Lower leg skin (tissue), 3 donors: ENCODE measurements around the gene NECTIN1.

ENCODE experiments used
- POLR2A ChIP-seq, 2 donors: fragments of 450-650 bp; IDR thresholded peaks; one replicate each; pipeline ENCODE4 v1.6.1; 2016 to 2017; ENCODE audit warnings: antibody characterized with exemption in 2 of 2, mild to moderate bottlenecking in 1 of 2, moderate library complexity in 1 of 2
- TF ChIP-seq, protein P1 (sequence below), 3 donors: fragments of 450-650 bp; IDR thresholded peaks; one replicate each; pipeline ENCODE4 v1.5.1; 2016; ENCODE audit warnings: antibody characterized with exemption in 3 of 3, mild to moderate bottlenecking in 3 of 3, moderate library complexity in 2 of 3

DNA sequence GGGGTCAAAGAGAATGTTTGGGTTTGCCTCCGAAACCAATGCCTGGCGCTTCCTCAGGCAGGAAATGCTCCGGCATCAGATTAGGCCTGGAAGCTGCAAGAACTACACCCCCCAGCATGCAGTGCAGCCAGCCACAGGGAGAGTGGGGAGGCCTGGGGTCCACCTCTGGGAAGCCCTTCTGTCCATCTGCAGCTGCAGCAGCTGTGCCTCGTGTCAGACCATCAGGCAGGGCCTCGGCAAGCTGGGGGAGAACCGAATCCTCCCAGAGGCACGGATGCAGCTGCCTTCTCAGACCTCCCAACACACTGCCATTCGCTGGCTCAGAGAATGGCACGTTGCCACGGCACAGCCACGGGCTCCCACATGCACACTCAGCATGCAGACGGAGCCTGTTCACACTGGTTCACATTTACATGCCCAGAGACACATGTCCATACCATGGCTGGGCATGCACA lies 57.4 kb downstream of the NECTIN1 start:
- no peak for TF ChIP-seq POLR2A (IDR thresholded peaks at IDR 0.05)
- TF ChIP-seq, protein P1, sequence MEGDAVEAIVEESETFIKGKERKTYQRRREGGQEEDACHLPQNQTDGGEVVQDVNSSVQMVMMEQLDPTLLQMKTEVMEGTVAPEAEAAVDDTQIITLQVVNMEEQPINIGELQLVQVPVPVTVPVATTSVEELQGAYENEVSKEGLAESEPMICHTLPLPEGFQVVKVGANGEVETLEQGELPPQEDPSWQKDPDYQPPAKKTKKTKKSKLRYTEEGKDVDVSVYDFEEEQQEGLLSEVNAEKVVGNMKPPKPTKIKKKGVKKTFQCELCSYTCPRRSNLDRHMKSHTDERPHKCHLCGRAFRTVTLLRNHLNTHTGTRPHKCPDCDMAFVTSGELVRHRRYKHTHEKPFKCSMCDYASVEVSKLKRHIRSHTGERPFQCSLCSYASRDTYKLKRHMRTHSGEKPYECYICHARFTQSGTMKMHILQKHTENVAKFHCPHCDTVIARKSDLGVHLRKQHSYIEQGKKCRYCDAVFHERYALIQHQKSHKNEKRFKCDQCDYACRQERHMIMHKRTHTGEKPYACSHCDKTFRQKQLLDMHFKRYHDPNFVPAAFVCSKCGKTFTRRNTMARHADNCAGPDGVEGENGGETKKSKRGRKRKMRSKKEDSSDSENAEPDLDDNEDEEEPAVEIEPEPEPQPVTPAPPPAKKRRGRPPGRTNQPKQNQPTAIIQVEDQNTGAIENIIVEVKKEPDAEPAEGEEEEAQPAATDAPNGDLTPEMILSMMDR (IDR thresholded peaks at IDR 0.05), result no peak
